ENCODE results near the gene DPM1. TPM values are rescaled to one million over a fixed set of nuclear protein-coding genes. Genes with fewer than 3 reads are reported as not detected.
A peak's percentile ranks its signal among the peaks of the same experiment; 100 is the strongest.

DPM1 gene
- total RNA-seq, 1 donor from 2014 or later, result 32.7 TPM

GRCh38 chr20:50977066-50978021 is 19.0 kb upstream of the DPM1 start:
- Mint-ChIP-seq H3K27me3 (ENCODE audit: unreplicated experiment) (peaks cover 8% of the 10 kb centered on the region), H3K4me3 (ENCODE audit: unreplicated experiment) (no peak overlapping the region), H3K36me3 (ENCODE audit: unreplicated experiment) (no peaks in the 10 kb centered on the region), H3K4me1 (ENCODE audit: unreplicated experiment) (peaks cover 18% of the 10 kb centered on the region), H3K27ac (ENCODE audit: unreplicated experiment) (no peak overlapping the region), H3K9me3 (ENCODE audit: unreplicated experiment) (peaks cover 4% of the 10 kb centered on the region)
- TF ChIP-seq, protein P1, sequence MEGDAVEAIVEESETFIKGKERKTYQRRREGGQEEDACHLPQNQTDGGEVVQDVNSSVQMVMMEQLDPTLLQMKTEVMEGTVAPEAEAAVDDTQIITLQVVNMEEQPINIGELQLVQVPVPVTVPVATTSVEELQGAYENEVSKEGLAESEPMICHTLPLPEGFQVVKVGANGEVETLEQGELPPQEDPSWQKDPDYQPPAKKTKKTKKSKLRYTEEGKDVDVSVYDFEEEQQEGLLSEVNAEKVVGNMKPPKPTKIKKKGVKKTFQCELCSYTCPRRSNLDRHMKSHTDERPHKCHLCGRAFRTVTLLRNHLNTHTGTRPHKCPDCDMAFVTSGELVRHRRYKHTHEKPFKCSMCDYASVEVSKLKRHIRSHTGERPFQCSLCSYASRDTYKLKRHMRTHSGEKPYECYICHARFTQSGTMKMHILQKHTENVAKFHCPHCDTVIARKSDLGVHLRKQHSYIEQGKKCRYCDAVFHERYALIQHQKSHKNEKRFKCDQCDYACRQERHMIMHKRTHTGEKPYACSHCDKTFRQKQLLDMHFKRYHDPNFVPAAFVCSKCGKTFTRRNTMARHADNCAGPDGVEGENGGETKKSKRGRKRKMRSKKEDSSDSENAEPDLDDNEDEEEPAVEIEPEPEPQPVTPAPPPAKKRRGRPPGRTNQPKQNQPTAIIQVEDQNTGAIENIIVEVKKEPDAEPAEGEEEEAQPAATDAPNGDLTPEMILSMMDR (IDR thresholded peaks at IDR 0.05), result no peak
- DNase-seq (ENCODE audit: extremely low spot score, unreplicated experiment), result no peak

DNA sequence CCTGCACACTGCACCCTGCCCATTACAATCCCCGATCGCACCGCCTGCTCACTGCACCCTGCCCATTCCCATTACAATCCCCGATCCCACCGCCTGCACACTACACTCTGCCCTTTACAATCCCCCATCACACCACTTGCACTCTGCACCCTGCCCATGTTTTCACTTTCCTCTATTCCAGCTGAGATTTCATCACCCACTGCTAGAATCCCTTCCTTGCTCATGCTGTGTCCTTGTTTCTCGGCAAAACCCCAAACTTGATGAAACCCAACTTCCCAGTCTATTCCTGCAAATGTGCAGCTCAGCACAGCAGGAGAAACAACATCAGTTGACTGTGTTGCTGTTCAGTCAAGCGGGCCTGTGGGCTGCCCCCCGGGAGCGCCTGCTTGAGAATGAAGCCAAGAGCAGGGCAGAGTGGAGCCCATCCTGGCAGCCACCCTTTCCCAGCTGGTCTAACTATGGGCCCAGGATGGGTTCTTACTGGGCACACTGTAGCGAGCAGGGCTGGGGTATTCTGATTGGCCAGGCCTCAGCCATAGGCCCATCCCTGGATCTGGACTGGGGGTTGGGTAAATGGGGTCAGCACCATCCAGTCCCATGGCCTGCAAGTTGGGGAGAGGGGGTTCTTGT is 17.5 kb upstream of the DPM1 start:
- no peak overlapping the region for H3K27ac Mint-ChIP-seq (ENCODE audit: unreplicated experiment)
- no peak overlapping the region for H3K4me3 Mint-ChIP-seq (ENCODE audit: unreplicated experiment)
- peaks cover 4% of the 10 kb centered on the region for H3K9me3 Mint-ChIP-seq (ENCODE audit: unreplicated experiment)
- peaks cover 10% of the 10 kb centered on the region for H3K27me3 Mint-ChIP-seq (ENCODE audit: unreplicated experiment)
- no peak for DNase-seq (ENCODE audit: extremely low spot score, unreplicated experiment)
- peaks cover 8% of the 10 kb centered on the region for H3K4me1 Mint-ChIP-seq (ENCODE audit: unreplicated experiment)
- TF ChIP-seq, protein P1 (IDR thresholded peaks at IDR 0.05), result no peak
- H3K36me3 Mint-ChIP-seq (ENCODE audit: unreplicated experiment), result no peaks in the 10 kb centered on the region

- no peaks in the 10 kb centered on the region for H3K4me1 Mint-ChIP-seq (ENCODE audit: unreplicated experiment)
- DNase-seq (ENCODE audit: extremely low spot score, unreplicated experiment), result no peak
- H3K9me3 Mint-ChIP-seq (ENCODE audit: unreplicated experiment), result peaks cover 3% of the 10 kb centered on the region
- no peak overlapping the region for H3K4me3 Mint-ChIP-seq (ENCODE audit: unreplicated experiment)
- no peak overlapping the region for H3K27ac Mint-ChIP-seq (ENCODE audit: unreplicated experiment)
- no peaks in the 10 kb centered on the region for H3K36me3 Mint-ChIP-seq (ENCODE audit: unreplicated experiment)
- H3K27me3 Mint-ChIP-seq (ENCODE audit: unreplicated experiment), result peaks cover 29% of the 10 kb centered on the region
- TF ChIP-seq, protein P1 (IDR thresholded peaks at IDR 0.05), result no peak
Measured at GRCh38 chr20:50969912-50970311, 11.6 kb upstream of the DPM1 start.

DNA sequence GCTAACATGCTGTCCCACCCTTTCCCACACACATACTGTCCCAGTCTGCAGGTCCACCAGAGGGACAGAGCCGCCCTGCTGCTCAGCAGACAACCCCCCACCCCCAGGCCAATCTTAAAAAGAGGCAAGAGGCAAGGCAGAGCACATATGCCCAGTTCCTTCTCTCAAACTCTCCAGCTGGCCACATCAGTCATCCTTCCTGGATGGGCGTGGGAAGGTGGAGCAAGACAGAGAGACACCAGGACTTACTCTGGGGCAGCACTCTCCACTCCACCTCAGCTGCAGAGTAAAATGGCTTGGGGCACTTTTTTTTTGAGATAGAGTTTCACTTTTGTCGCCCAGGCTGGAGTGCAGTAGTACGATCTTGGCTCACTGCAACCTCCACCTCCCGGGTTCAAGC is 11.1 kb upstream of the DPM1 start:
- no peaks in the 10 kb centered on the region for H3K9me3 Mint-ChIP-seq (ENCODE audit: unreplicated experiment)
- H3K27ac Mint-ChIP-seq (ENCODE audit: unreplicated experiment), result no peak overlapping the region
- DNase-seq (ENCODE audit: extremely low spot score, unreplicated experiment), result peak; percentile 32
- TF ChIP-seq, protein P1 (IDR thresholded peaks at IDR 0.05), result no peak
- H3K27me3 Mint-ChIP-seq (ENCODE audit: unreplicated experiment), result peaks cover 26% of the 10 kb centered on the region
- H3K36me3 Mint-ChIP-seq (ENCODE audit: unreplicated experiment), result no peaks in the 10 kb centered on the region
- H3K4me1 Mint-ChIP-seq (ENCODE audit: unreplicated experiment), result no peaks in the 10 kb centered on the region
- H3K4me3 Mint-ChIP-seq (ENCODE audit: unreplicated experiment), result no peak overlapping the region

- peak; percentile 36 for DNase-seq (ENCODE audit: extremely low spot score, unreplicated experiment)
- TF ChIP-seq, protein P1 (IDR thresholded peaks at IDR 0.05), result no peak
Measured at GRCh38 chr20:50968289-50968688, 10.0 kb upstream of the DPM1 start.

More at GRCh38 chr20:50968289-50968688, 10.0 kb upstream of the DPM1 start:
- Mint-ChIP-seq H3K9me3 (ENCODE audit: unreplicated experiment) (no peaks in the 10 kb centered on the region), H3K4me3 (ENCODE audit: unreplicated experiment) (no peak overlapping the region), H3K36me3 (ENCODE audit: unreplicated experiment) (no peaks in the 10 kb centered on the region), H3K4me1 (ENCODE audit: unreplicated experiment) (no peaks in the 10 kb centered on the region), H3K27me3 (ENCODE audit: unreplicated experiment) (peaks cover 24% of the 10 kb centered on the region), H3K27ac (ENCODE audit: unreplicated experiment) (no peak overlapping the region)

Measured in osteocyte (in vitro differentiated cells).